ENCODE results near the gene GOLGA8M.
"Not testable (repeated sequence)": the region's sequence is repeated elsewhere in the genome, so short reads cannot be mapped to it uniquely, and the experiment has no call there.

GOLGA8M gene, protein sequence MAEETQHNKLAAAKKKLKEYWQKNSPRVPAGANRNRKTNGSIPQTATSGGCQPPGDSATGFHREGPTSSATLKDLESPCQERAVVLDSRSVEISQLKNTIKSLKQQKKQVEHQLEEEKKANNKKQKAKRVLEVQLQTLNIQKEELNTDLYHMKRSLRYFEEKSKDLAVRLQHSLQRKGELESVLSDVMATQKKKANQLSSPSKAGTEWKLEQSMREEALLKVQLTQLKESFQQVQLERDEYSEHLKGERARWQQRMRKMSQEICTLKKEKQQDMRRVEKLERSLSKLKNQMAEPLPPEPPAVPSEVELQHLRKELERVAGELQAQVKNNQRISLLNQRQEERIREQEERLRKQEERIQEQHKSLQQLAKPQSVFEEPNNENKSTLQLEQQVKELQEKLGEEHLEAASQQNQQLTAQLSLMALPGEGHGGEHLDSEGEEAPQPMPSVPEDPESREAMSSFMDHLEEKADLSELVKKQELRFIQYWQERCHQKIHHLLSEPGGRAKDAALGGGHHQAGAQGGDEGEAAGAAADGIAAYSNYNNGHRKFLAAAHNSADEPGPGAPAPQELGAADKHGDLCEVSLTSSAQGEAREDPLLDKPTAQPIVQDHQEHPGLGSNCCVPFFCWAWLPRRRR

DNA sequence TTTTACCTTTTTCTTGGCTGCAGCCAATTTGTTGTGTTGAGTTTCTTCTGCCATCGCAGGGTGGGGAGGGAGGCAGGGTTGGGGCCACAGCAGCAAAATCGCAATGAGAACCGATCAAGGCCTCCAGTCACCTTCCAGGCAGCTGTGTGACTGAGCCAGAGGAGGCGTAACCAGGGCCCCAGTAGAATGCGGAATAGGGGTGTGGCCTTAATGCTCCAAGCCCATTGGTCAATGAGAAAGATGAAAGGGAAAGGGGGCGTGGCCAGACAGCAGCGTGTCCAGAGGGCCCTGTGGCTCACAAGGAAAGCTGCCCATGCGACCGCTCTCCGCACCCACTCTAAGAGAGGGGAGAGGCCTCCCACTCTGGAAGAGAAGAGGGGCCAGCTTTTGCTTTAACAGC is at the start of gene GOLGA8M:
Gene GOLGA8M, minus strand, starts transcription at position 152 of the 400 bp plus-strand sequence. Its CDS starts 98 bp downstream, at position 54.
- CTCF ChIA-PET; POLR2A ChIA-PET; H3K4me3 ChIP-seq (ENCODE audit: low read depth, low read length); H3K27ac ChIP-seq (ENCODE audit: extremely low read depth, low read depth, low read length); H3K4me1 ChIP-seq (ENCODE audit: control insufficient read depth, insufficient read depth, low read length); H3K9me3 ChIP-seq (ENCODE audit: control insufficient read depth, insufficient read depth, low read depth, low read length); H3K36me3 ChIP-seq (ENCODE audit: control insufficient read depth in 2 of 2, insufficient read depth in 1 of 2, low read length in 2 of 2): not testable (repeated sequence)

DNA sequence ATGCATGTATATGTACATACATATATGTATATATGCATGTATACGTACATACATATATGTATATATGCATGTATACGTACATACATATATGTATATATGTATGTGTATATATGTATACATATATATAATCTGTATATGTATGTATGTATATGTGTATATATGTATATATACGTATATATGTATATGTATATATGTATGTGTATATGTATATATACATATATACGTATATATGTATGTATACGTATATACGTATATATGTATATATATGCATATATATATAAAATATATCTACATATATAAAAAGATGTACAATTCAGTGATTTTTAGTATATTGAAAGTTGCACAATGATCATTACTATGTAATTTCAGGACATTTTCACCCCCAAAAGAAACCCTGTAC is 30.7 kb upstream of the GOLGA8M start:
- POLR2A ChIA-PET; CTCF ChIA-PET; H3K4me1 ChIP-seq (ENCODE audit: control insufficient read depth, insufficient read depth, low read length); H3K4me3 ChIP-seq (ENCODE audit: low read depth, low read length); H3K36me3 ChIP-seq (ENCODE audit: control insufficient read depth in 2 of 2, insufficient read depth in 1 of 2, low read length in 2 of 2); H3K9me3 ChIP-seq (ENCODE audit: control insufficient read depth, insufficient read depth, low read depth, low read length); H3K27ac ChIP-seq (ENCODE audit: extremely low read depth, low read depth, low read length): not testable (repeated sequence)

DNA sequence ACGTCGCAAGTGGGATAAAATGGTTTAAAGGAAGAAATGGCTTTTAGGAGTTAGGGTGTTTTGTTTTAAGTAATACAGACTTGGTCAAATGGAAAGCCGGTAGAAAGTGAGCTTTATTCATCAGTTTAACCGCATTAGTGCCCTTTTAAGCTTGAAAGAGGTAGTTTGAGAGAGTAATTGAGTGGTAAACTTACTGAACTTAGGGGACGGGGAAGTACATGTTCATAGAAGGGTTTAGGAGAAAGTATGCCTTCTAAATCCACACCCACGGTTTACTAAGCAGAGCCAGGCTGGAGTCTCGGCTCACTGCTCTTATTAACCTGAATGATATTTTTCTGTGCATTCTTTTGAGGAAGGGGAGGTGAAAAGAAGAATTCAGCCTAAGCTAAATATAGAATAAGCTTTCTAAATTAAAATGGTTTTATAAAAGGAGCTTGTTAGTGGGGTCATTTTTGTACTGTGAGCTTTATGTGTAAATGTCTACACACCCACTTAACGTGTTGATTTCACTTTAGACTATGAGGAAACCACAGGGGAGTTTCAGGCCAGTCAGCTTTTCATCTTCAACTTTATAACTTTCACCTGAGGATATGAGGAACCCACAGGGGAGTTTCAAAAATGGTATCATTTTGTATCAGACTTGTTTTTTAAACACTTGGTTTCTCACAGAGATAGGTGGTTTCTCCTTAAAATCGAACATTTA is 26.5 kb upstream of the GOLGA8M start:
- H3K4me3 ChIP-seq (ENCODE audit: low read depth, low read length): peak overlapping the region; percentile 18
- H3K36me3 ChIP-seq (ENCODE audit: control insufficient read depth in 2 of 2, insufficient read depth in 1 of 2, low read length in 2 of 2); H3K9me3 ChIP-seq (ENCODE audit: control insufficient read depth, insufficient read depth, low read depth, low read length); CTCF ChIA-PET; H3K4me1 ChIP-seq (ENCODE audit: control insufficient read depth, insufficient read depth, low read length); H3K27ac ChIP-seq (ENCODE audit: extremely low read depth, low read depth, low read length); POLR2A ChIA-PET: not testable (repeated sequence)

DNA sequence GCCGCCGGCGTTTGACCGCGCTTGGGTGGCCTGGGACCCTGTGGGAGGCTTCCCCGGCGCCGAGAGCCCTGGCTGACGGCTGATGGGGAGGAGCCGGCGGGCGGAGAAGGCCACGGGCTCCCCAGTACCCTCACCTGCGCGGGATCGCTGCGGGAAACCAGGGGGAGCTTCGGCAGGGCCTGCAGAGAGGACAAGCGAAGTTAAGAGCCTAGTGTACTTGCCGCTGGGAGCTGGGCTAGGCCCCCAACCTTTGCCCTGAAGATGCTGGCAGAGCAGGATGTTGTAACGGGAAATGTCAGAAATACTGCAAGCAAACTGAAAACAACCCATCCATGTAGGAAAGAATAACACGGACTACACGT is 26.0 kb upstream of the GOLGA8M start:
- CTCF ChIA-PET; POLR2A ChIA-PET; H3K4me1 ChIP-seq (ENCODE audit: control insufficient read depth, insufficient read depth, low read length); H3K36me3 ChIP-seq (ENCODE audit: control insufficient read depth in 2 of 2, insufficient read depth in 1 of 2, low read length in 2 of 2); H3K9me3 ChIP-seq (ENCODE audit: control insufficient read depth, insufficient read depth, low read depth, low read length): not testable (repeated sequence)
- peak overlapping the region; percentile 18 for H3K4me3 ChIP-seq (ENCODE audit: low read depth, low read length)
- peak overlapping the region; percentile 66; the same call in 1 of the 2 replicates for H3K27ac ChIP-seq (ENCODE audit: extremely low read depth, low read depth, low read length)

GRCh38 chr15:28737521-28738199 is 25.4 kb upstream of the GOLGA8M start:
- H3K9me3 ChIP-seq (ENCODE audit: control insufficient read depth, insufficient read depth, low read depth, low read length); CTCF ChIA-PET; POLR2A ChIA-PET; H3K36me3 ChIP-seq (ENCODE audit: control insufficient read depth in 2 of 2, insufficient read depth in 1 of 2, low read length in 2 of 2); H3K4me1 ChIP-seq (ENCODE audit: control insufficient read depth, insufficient read depth, low read length): not testable (repeated sequence)
- Histone ChIP-seq H3K4me3 (ENCODE audit: low read depth, low read length) (peak overlapping the region; percentile 39), H3K27ac (ENCODE audit: extremely low read depth, low read depth, low read length) (peak overlapping the region; percentile 66; the same call in 1 of the 2 replicates)
- TF ChIP-seq, protein P1, sequence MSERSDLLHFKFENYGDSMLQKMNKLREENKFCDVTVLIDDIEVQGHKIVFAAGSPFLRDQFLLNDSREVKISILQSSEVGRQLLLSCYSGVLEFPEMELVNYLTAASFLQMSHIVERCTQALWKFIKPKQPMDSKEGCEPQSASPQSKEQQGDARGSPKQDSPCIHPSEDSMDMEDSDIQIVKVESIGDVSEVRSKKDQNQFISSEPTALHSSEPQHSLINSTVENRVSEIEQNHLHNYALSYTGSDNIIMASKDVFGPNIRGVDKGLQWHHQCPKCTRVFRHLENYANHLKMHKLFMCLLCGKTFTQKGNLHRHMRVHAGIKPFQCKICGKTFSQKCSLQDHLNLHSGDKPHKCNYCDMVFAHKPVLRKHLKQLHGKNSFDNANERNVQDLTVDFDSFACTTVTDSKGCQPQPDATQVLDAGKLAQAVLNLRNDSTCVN (tag by site-specific recombination; optimal IDR thresholded peaks at IDR 0.05): peak; percentile 57
- peak; percentile 24; the same call in 1 of the 2 replicates for TF ChIP-seq SCRT2 (tag by site-specific recombination; IDR thresholded peaks at IDR 0.05)

GRCh38 chr15:28728061-28728460 is 15.8 kb upstream of the GOLGA8M start:
- CTCF ChIA-PET; H3K4me3 ChIP-seq (ENCODE audit: low read depth, low read length); H3K9me3 ChIP-seq (ENCODE audit: control insufficient read depth, insufficient read depth, low read depth, low read length): not testable (repeated sequence)

GRCh38 chr15:28727026-28727425 is 14.8 kb upstream of the GOLGA8M start:
- H3K27ac ChIP-seq (ENCODE audit: extremely low read depth, low read depth, low read length); CTCF ChIA-PET; H3K36me3 ChIP-seq (ENCODE audit: control insufficient read depth in 2 of 2, insufficient read depth in 1 of 2, low read length in 2 of 2); H3K4me1 ChIP-seq (ENCODE audit: control insufficient read depth, insufficient read depth, low read length); H3K4me3 ChIP-seq (ENCODE audit: low read depth, low read length); H3K9me3 ChIP-seq (ENCODE audit: control insufficient read depth, insufficient read depth, low read depth, low read length); POLR2A ChIA-PET: not testable (repeated sequence)

More at GRCh38 chr15:28728061-28728460, 15.8 kb upstream of the GOLGA8M start:
- H3K27ac ChIP-seq (ENCODE audit: extremely low read depth, low read depth, low read length); H3K36me3 ChIP-seq (ENCODE audit: control insufficient read depth in 2 of 2, insufficient read depth in 1 of 2, low read length in 2 of 2); POLR2A ChIA-PET; H3K4me1 ChIP-seq (ENCODE audit: control insufficient read depth, insufficient read depth, low read length): not testable (repeated sequence)
- TF ChIP-seq ZNF654 (tag by site-specific recombination; IDR thresholded peaks at IDR 0.05; ENCODE audit: low read depth) (peak; percentile 51), ZBTB17 (tag by site-specific recombination; IDR thresholded peaks at IDR 0.05) (peak; percentile 84), ZNF600 (tag by site-specific recombination; IDR thresholded peaks at IDR 0.05) (peak; percentile 58; the same call in 1 of the 2 replicates)
- TF ChIP-seq, protein P2, sequence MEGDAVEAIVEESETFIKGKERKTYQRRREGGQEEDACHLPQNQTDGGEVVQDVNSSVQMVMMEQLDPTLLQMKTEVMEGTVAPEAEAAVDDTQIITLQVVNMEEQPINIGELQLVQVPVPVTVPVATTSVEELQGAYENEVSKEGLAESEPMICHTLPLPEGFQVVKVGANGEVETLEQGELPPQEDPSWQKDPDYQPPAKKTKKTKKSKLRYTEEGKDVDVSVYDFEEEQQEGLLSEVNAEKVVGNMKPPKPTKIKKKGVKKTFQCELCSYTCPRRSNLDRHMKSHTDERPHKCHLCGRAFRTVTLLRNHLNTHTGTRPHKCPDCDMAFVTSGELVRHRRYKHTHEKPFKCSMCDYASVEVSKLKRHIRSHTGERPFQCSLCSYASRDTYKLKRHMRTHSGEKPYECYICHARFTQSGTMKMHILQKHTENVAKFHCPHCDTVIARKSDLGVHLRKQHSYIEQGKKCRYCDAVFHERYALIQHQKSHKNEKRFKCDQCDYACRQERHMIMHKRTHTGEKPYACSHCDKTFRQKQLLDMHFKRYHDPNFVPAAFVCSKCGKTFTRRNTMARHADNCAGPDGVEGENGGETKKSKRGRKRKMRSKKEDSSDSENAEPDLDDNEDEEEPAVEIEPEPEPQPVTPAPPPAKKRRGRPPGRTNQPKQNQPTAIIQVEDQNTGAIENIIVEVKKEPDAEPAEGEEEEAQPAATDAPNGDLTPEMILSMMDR (tag by site-specific recombination; IDR thresholded peaks at IDR 0.05): peak; percentile 24; the same call in 1 of the 2 replicates
